ENCODE data around the gene CIZ1. TPM values are rescaled to one million over a fixed set of nuclear protein-coding genes. Genes with fewer than 3 reads are reported as not detected.
A peak's percentile ranks its signal among the peaks of the same experiment; 100 is the strongest.

The CIZ1 gene
- total and polyA plus RNA-seq, 10 of the 15 experiments (the other 5 are each of a cell fraction or from before 2014, with no cell fraction given), result 1.8 to 91.6 (median 35.4) TPM

- Histone ChIP-seq H4K20me1 (ENCODE audit: control insufficient read depth, insufficient read depth) (no peaks in the 10 kb centered on the region), H3K9me3 (replicated peaks; ENCODE audit: control insufficient read depth, insufficient read depth, low read length) (no peaks in the 10 kb centered on the region), H3K4me2 (ENCODE audit: control insufficient read depth, insufficient read depth) (peak overlapping the region; percentile 98), H3K9ac (ENCODE audit: control insufficient read depth, insufficient read depth, low read length) (peak overlapping the region; percentile 88), H3K27me3 (replicated peaks in 1 of 2; ENCODE audit: control insufficient read depth in 2 of 2, insufficient read depth in 2 of 2, low read length in 1 of 2) (no peaks in the 10 kb centered on the region), H3K4me3 (peak overlapping the region; percentile 74), H3K27ac (ENCODE audit: control insufficient read depth, insufficient read depth) (peak overlapping the region; percentile 58), H3K79me2 (ENCODE audit: control insufficient read depth, insufficient read depth, low read length) (peaks cover 3% of the 10 kb centered on the region; the same call in 1 of the 2 replicates), H3K4me1 (ENCODE audit: control insufficient read depth, insufficient read depth, low read length) (peaks cover 8% of the 10 kb centered on the region), H2AFZ (ENCODE audit: control insufficient read depth, low read depth, low read length) (peak overlapping the region; percentile 77), H3K36me3 (ENCODE audit: control insufficient read depth in 2 of 2, insufficient read depth in 2 of 2, low read length in 1 of 2) (no peaks in the 10 kb centered on the region; a peak in 1 of 4 replicates)
- ATAC-seq (peak; percentile 58), FAIRE-seq (no peak), DNase-seq (ENCODE audit: low read depth, low spot score) (no peak)
- ChIA-PET SMC1A (ENCODE audit: uncharacterized antibody, unreplicated experiment) (interaction anchor here (0.6 to 1.4 kb wide), 3 partner anchors 8 to 268 kb away, joined by 3 to 5 read pairs (median 3); partner anchors contain the start of gene BBLN), CTCF (interaction anchor here (0.5 to 1.8 kb wide), 14 partner anchors 8 to 492 kb away, joined by 3 to 7 read pairs (median 4); partner anchors contain the start of gene DNM1), RAD21 (ENCODE audit: unreplicated experiment) (interaction anchor here (0.9 to 1.7 kb wide), 4 partner anchors 9 to 151 kb away, joined by 3 to 11 read pairs (median 4); partner anchors contain the start of gene BBLN), POLR2A (interaction anchor here (0.7 to 2.7 kb wide), 4 partner anchors 9 to 209 kb away, joined by 3 to 11 read pairs (median 5); partner anchors contain the start of genes GOLGA2 and SWI5)
- TSS peak; percentile 66 for BruUV-seq (replicated peaks)
- in situ Hi-C loops (cut with MboI) (no loop called here), intact Hi-C loops (cut with micrococcal nuclease; ENCODE audit: unreplicated experiment) (no loop called here)
- TF ChIP-seq PKNOX1 (IDR thresholded peaks at IDR 0.05), result peak; percentile 49; the same call in 1 of the 2 replicates
- no peak for TF ChIP-seq EGR1 (IDR thresholded peaks at IDR 0.05; ENCODE audit: borderline replicate concordance in 1 of 2, low read depth in 2 of 2, low read length in 2 of 2)
- no peak for TF ChIP-seq NR2C1 (IDR thresholded peaks at IDR 0.05)
- peak; percentile 93; the same call in 1 of the 2 replicates for TF ChIP-seq HDGF (IDR thresholded peaks at IDR 0.05)
- peak; percentile 42; the same call in 1 of the 2 replicates for TF ChIP-seq NBN (IDR thresholded peaks at IDR 0.05)
- peak; percentile 24; the same call in 1 of the 2 replicates for TF ChIP-seq SPI1 (IDR thresholded peaks at IDR 0.05; ENCODE audit: borderline replicate concordance, insufficient read depth, low read depth, low read length)
- TF ChIP-seq ZSCAN29 (IDR thresholded peaks at IDR 0.05), result no peak
- TF ChIP-seq ZZZ3 (IDR thresholded peaks at IDR 0.05; ENCODE audit: control insufficient read depth, insufficient read length, low read depth), result no peak
- TF ChIP-seq, protein P1, sequence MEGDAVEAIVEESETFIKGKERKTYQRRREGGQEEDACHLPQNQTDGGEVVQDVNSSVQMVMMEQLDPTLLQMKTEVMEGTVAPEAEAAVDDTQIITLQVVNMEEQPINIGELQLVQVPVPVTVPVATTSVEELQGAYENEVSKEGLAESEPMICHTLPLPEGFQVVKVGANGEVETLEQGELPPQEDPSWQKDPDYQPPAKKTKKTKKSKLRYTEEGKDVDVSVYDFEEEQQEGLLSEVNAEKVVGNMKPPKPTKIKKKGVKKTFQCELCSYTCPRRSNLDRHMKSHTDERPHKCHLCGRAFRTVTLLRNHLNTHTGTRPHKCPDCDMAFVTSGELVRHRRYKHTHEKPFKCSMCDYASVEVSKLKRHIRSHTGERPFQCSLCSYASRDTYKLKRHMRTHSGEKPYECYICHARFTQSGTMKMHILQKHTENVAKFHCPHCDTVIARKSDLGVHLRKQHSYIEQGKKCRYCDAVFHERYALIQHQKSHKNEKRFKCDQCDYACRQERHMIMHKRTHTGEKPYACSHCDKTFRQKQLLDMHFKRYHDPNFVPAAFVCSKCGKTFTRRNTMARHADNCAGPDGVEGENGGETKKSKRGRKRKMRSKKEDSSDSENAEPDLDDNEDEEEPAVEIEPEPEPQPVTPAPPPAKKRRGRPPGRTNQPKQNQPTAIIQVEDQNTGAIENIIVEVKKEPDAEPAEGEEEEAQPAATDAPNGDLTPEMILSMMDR (IDR thresholded peaks at IDR 0.05 in 2 of 3, conservative IDR thresholded peaks at IDR 0.05 in 1 of 3; ENCODE audit: control insufficient read depth in 2 of 3, extremely low read depth in 1 of 3, insufficient read depth in 1 of 3, low read depth in 3 of 3, low read length in 3 of 3), result no peak
- TF ChIP-seq CHD1 (IDR thresholded peaks at IDR 0.05; ENCODE audit: low read depth, low read length), result no peak
- no peak for TF ChIP-seq EZH2 (IDR thresholded peaks at IDR 0.05; ENCODE audit: borderline replicate concordance, control insufficient read depth, low read depth, low read length)
- 25% methylated on average over 25 of the region's 32 CpGs for WGBS (ENCODE audit: insufficient coverage, insufficient replicate concordance, low lambda C conversion rate, missing lambda C conversion rate)
Observed at GRCh38 chr9:128190516-128191405, 611 bp downstream of the CIZ1 start.
